Adrenal gland (tissue), 12 donors: ENCODE data around the gene BCL11B. TPM values are rescaled to one million over a fixed set of nuclear protein-coding genes. Genes with fewer than 3 reads are reported as not detected.

ENCODE experiments used
- DNase-seq, 7 donors: peaks; one replicate each; pipeline ENCODE4 v3.0.0-alpha.2; 2019 to 2020
- H3K27ac ChIP-seq, 5 donors: fragments of 200-600 bp; sonication (generic) in 4 of 5; 1 replicate in 3 of 5; 2 replicates in 2 of 5; pipeline versions ENCODE4 v1.5.1 to v1.8.0; 2016 to 2020; ENCODE audit warnings: mild to moderate bottlenecking in 1 of 5
- H3K27me3 ChIP-seq: fragments of 200-600 bp; 2 replicates; pipeline ENCODE4 v1.8.0; 2021
- H3K36me3 ChIP-seq, 2 donors: fragments of 200-600 bp; replicated peaks in 1 of 2; 1 replicate in 1 of 2; 2 replicates in 1 of 2; pipeline versions ENCODE4 v1.5.1 to v1.8.0; 2018 to 2022
- H3K4me1 ChIP-seq, 2 donors: fragments of 200-600 bp; replicated peaks in 1 of 2; 1 replicate in 1 of 2; 2 replicates in 1 of 2; pipeline versions ENCODE4 v1.5.1 to v1.8.0; 2018 to 2021
- H3K4me3 ChIP-seq, 4 donors: fragments of 200-600 bp; sonication (generic) in 3 of 4; one replicate each; pipeline ENCODE4 v1.5.1; 2016 to 2018
- H3K9me3 ChIP-seq, 3 donors: fragments of 200-600 bp; sonication (generic) in 1 of 3; replicated peaks in 1 of 3; 1 replicate in 2 of 3; 2 replicates in 1 of 3; pipeline versions ENCODE4 v1.5.1 to v1.8.0; 2016 to 2021
- CTCF ChIP-seq, 6 experiments: fragments of 450-650 bp in 4 of 6; fragments of 200-600 bp in 2 of 6; sonication (generic) in 1 of 6; IDR thresholded peaks; 1 replicate in 5 of 6; 2 replicates in 1 of 6; pipeline versions ENCODE4 v1.5.1 to v1.8.0; 2016 to 2021; ENCODE audit warnings: antibody characterized with exemption in 6 of 6, mild to moderate bottlenecking in 2 of 6, moderate library complexity in 1 of 6
- POLR2A ChIP-seq, 2 donors: fragments of 450-650 bp; IDR thresholded peaks; one replicate each; pipeline ENCODE4 v1.6.1; 2017; ENCODE audit warnings: antibody characterized with exemption in 2 of 2, mild to moderate bottlenecking in 2 of 2, moderate library complexity in 1 of 2
- WGBS, 4 donors: extraction: QIAGEN DNeasy Blood & Tissue Kit in 2 of 4; methylation state at CpG; one replicate each; pipeline versions ENCODE4 v1.1.5 to v1.1.7; 2013 to 2017; 5-methylcytosine and 5-hydroxymethylcytosine counted together
- intact Hi-C, 2 donors: fragments of 100-400 bp; cut with DNase I; formaldehyde crosslinking; loops; one replicate each; pipeline versions ENCODE4 v1.14.1 to v1.15.0; 2022 to 2023
- polyA plus RNA-seq, 3 donors: library from polyadenylated mRNA; stranded (reverse); fragments of 200-250 nt in 2 of 3; fragments of 350-450 nt in 1 of 3; fragmentation: Illumina TruSeq in 1 of 3; extraction: RNeasy Lipid Tissue Mini Kit (QIAGEN cat#74804) in 1 of 3; gene quantifications; one replicate each; pipeline ENCODE4 v1.2.3, GENCODE V29; 2013 to 2014
- total RNA-seq, 9 donors: library from RNA; depleted of rRNA in 4 of 9; stranded (reverse); fragments of >200 nt in 4 of 9; fragments of 120-200 nt in 1 of 9; fragmentation: NEBNext Ultra II Directional in 1 of 9; extraction: Animal tissue kit (Norgen Biotek cat#: 25700) in 1 of 9; gene quantifications; one replicate each; pipeline versions ENCODE4 v1.1.0 to v1.2.4, GENCODE V29; 2013 to 2023
- donor health status: healthy with polysubstance abuse.
- donor health status: Bipolar disorder and iron deficiency.
- donor health status: DM: yes; HTN: yes; CAD: no.
- donor health status: DM: no; HTN: no; CAD: no.
- donor health status: DM: no; HTN: no; CAD: no.
- donor health status: DM: yes; HTN: yes; CAD: no.

Gene BCL11B
- total and polyA plus RNA-seq, 12 donors: 0.24 to 3.2 (median 0.54) TPM

DNA sequence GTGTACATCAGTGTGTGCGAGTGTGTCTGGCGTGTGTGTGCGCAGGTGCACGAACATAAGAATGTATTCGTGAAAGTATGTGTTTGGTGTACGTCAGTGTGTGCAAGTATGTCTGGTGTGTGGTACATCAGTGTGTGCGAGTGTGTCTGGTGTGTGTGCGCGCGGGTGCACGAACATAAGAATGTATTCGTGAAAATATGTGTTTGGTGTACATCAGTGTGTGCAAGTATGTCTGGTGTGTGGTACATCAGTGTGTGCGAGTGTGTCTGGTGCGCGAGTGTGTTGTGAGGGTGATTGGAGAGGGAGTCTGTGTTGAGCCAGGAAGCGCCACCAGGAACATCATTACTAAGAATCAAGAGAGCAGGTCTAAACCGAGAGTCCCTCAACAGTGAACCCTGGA lies 143.8 kb downstream of the BCL11B start:
- intact Hi-C loops: no loop called here
- H3K27ac ChIP-seq: no peak overlapping the region
- no peaks in the 10 kb centered on the region for H3K9me3 ChIP-seq
- no peak overlapping the region for H3K4me3 ChIP-seq
- peak in 1 of 7 donors; percentile 25 for DNase-seq
- H3K27me3 ChIP-seq: no peaks in the 10 kb centered on the region
- H3K4me1 ChIP-seq: no peaks in the 10 kb centered on the region
- no peaks in the 10 kb centered on the region for H3K36me3 ChIP-seq
- no peak for TF ChIP-seq CTCF (IDR thresholded peaks at IDR 0.05)
- no peak for TF ChIP-seq POLR2A (IDR thresholded peaks at IDR 0.05)
- 83 to 90% (median 86%) methylated on average over 17 of the region's 17 CpGs for WGBS, 4 donors

DNA sequence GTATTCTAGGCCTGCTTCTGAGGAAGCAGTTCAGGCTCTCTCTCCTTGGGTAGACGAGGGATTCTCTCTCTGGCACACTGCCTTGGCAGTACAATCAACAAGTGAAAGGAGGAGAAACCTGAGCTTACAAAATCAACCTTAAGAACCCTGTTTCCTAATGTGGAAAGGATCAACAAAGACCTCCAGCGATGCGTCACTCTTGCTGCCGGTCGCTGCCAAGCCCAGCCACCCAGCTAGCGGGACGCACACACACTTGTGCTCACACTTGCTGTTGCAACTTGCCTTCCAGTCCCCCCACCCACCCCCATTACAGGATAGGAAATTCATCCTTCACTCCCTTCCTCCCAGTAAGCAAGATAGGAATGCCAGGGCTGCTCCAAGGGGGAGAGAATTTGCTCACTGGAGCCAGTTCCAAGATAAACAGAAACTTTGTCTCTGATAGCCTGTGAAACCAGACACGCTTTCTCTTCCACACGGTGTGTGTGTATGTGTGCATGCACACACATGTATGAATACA lies 144.3 kb downstream of the BCL11B start:
- no peak for TF ChIP-seq CTCF (IDR thresholded peaks at IDR 0.05)
- H3K27ac ChIP-seq: no peak overlapping the region
- 58 to 71% (median 65%) methylated on average over 9 of the region's 9 CpGs for WGBS, 4 donors
- H3K4me3 ChIP-seq: no peak overlapping the region
- no peaks in the 10 kb centered on the region for H3K4me1 ChIP-seq
- no peaks in the 10 kb centered on the region for H3K36me3 ChIP-seq
- intact Hi-C loops: no loop called here
- no peaks in the 10 kb centered on the region for H3K27me3 ChIP-seq
- DNase-seq: peak in 4 of 7 donors; percentile 6 to 44 (median 18)
- H3K9me3 ChIP-seq: no peaks in the 10 kb centered on the region

DNA sequence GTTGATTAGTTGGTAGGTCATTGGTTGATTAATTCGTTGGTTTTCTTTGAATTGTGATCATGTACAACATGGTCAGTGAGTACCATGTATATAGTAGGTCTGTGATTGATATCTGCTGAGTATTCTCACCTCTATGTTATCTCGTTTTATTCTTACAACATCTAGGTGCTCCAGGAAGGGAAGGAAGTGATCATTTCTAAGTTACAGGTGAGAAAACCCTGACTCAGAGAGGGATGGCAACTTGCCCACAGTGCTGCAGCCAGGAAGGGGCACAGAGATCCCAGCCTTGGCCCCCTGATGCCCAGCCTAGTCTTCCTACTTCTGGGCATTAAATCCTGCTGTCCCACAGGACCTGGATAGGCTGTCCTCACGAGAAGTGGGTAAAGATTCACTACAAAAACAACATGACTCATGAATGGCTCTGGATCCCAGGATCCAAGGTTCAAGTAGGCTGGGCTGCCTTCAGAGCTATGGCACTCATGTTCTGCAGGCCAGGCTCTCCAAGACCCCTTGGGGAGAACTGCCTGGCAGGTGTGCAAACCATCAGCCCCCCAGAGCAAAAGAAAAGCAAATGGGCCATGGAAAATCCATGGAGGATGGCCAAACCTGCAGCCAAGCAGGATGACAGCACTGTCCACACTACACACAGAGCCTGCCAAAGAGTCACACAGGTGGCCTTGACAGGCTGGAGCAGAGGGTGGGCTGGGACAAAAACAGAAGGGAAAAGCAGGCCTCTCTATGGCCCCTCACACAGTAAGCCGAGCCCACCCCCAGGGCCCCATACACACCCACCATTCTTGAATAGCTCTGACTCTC lies 146.2 kb downstream of the BCL11B start:
- Histone ChIP-seq H3K4me1 (no peaks in the 10 kb centered on the region), H3K27me3 (no peaks in the 10 kb centered on the region), H3K4me3 (no peak overlapping the region), H3K36me3 (no peaks in the 10 kb centered on the region), H3K9me3 (no peaks in the 10 kb centered on the region), H3K27ac (no peak overlapping the region)
- intact Hi-C loops: no loop called here
- TF ChIP-seq CTCF (IDR thresholded peaks at IDR 0.05) (no peak), POLR2A (IDR thresholded peaks at IDR 0.05) (no peak)
- peak in 1 of 7 donors; percentile 21 for DNase-seq
- WGBS, 4 donors: 39 to 59% (median 56%) methylated on average over 3 to 4 of the region's 4 CpGs

GRCh38 chr14:99125113-99125512 lies 146.9 kb downstream of the BCL11B start:
- no peaks in the 10 kb centered on the region for H3K9me3 ChIP-seq
- intact Hi-C loops: no loop called here
- no peaks in the 10 kb centered on the region for H3K27me3 ChIP-seq
- H3K36me3 ChIP-seq: no peaks in the 10 kb centered on the region
- peak in 1 of 7 donors; percentile 11 for DNase-seq
- no peak overlapping the region for H3K4me3 ChIP-seq
- no peak overlapping the region for H3K27ac ChIP-seq
- no peaks in the 10 kb centered on the region for H3K4me1 ChIP-seq
- TF ChIP-seq CTCF (IDR thresholded peaks at IDR 0.05): no peak
- no peak for TF ChIP-seq POLR2A (IDR thresholded peaks at IDR 0.05)
- whole genome bisulfite sequencing, 4 donors: 88 to 90% (median 90%) methylated on average over 10 of the region's 10 CpGs
